ENCODE data around the gene MAOB. TPM values are rescaled to one million over a fixed set of nuclear protein-coding genes. Genes with fewer than 3 reads are reported as not detected.

The MAOB gene
- total RNA-seq, 1 donor from 2014 or later = 113 TPM

DNA sequence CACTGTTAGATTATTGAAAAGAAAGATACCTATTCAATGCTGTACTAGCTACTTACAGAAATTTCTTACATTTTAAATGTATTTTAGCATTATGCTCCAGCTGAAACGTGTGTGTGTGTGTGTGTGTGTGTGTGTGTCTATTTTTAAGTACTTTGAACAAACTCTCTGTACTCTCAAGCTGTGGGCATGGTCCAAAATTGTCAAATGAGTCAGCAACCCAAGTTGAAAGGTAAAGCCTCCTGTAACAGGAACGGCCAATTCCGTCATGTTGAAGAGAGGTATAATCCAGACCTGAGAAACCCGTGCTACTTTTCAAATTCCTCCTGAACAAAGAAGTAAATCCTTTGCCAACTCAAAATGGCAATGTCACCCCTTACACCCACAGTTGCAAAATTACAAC is 20.5 kb downstream of the MAOB start:
- no peak for DNase-seq (ENCODE audit: low spot score)

DNA sequence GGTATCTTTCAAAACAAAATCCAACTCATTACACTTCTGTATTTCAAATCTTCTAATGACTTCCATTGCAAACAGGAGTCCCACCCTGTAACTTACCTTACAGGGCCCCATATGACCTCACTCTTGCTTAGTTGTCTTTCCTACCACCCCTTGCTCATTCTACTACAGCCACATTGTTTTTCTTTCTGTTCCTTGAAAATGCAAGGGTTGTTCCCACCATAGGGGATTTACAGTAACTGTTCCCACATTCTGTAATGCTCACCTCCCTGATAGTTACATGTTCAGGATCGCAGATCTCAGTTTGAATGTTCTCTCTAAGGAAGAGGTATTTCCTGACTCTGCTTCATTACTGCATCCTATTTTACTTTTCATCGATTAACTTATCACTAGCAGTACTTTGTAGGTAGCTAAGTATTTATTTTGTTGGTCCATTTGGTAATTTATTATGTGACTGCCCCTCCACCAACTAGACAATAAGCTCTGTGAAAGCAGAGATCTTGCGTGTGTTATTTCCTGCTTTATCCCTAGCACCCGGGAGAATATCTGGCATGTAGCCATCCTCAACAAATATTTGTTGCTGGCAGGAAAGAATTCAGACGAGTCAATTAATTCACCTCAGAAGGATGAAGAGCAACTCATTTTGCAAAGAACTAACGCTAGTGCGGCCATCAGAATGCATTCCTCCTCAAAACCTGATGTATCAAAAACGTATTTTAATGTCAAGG is 21.4 kb downstream of the MAOB start:
- DNase-seq (ENCODE audit: low spot score) = no peak

- DNase-seq (ENCODE audit: low spot score) = no peak
These were observed 28.9 kb downstream of the MAOB start for GRCh38 chrX:43853225-43853828.

DNA sequence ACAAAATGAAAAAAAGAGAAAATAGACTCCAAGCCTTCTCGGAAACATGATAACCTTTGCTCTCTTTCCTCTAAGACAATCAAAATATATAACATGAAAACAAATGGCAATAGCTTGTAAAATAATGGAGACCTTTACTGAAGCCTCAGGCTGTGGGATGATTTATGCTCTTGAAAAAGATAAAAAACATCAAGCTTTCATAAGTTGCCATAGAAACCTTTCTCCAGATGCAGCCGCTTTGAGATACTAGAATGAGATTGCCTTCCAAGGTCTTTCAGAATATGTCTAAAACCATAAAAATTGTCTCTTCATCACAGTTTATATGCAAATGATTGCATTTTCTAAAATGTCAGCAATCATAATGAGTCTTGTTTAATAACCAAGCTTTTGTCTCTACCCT is 31.6 kb downstream of the MAOB start:
- no peak for DNase-seq (ENCODE audit: low spot score)

- no peak for DNase-seq (ENCODE audit: low spot score)
These were observed 33.1 kb downstream of the MAOB start for GRCh38 chrX:43849173-43849572.

DNA sequence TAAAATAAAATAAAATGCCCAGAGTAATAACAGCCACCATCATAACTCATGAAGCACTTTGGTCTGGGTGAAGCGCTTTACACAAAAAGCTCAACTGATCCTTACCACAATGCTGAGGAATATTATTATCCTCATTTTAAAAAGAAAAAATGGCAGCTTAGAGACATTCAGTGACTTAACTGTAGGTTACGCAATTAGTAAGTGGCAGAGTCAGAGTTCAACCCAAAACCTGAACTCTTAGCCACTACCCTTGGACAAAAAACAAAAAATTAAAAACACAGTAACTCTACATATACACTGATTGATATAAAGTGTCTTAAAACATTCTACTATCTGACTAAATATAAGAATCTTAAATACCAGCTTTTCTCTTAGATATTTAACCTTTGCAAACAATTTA is 34.9 kb downstream of the MAOB start:
- DNase-seq (ENCODE audit: low spot score) = no peak

GRCh38 chrX:43846558-43846957 is 35.7 kb downstream of the MAOB start:
- no peak for DNase-seq (ENCODE audit: low spot score)

- DNase-seq (ENCODE audit: low spot score) = no peak
These were observed 36.5 kb downstream of the MAOB start for GRCh38 chrX:43845776-43846175.

DNA sequence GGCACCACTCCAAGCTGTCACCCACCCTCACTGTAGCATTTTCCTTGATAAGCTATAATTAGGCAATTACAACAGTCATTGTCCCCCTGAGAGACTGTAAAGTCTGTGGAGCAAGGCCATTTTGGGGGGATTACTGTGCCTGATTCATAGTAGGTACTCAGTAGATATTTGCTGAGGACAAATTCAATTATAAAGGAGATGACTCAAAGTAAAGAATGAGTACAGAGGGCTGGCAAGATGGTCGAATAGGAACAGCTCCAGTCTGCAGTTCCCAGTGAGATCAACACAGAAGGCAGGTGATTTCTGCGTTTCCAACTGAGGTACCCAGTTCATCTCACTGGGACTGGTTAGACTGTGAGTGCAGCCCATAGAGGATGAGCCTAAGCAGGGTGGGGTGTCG is 42.0 kb downstream of the MAOB start:
- DNase-seq (ENCODE audit: low spot score) = no peak

DNA sequence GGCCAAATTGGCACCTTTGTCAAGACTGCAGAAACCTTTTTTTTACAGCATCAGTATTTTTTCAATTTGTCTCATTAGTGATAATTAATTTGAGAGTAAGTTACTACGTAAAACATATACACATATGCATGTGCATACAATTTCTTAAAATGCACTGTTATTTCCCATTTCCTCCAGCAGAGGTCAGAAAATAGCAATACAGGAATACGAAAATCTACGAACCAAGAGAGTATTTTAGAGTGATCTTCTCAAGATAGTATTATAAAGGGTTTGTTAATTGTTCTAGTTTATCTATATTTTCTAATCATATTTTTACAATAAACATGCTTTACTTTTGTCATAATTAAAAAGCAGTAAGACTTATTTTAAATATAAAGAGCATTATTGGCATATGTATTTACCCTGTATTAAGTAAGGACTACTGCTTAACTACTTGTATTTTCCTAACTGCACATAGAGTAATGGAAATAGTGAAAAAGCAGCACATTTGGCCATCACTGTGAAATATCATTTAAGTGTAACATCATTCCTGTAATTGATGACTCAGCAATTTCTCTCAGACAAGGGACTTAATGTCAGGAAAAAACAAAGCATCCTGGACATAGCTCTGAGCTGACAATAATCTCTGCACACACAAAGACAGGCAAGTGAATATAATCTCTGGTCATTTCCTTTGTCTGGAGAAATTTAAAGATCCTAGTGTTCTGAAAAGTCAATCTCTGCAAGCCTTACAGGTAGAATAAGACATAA is 45.6 kb downstream of the MAOB start:
- DNase-seq (ENCODE audit: low spot score) = no peak

- DNase-seq (ENCODE audit: low spot score) = no peak
These were observed 46.7 kb downstream of the MAOB start for GRCh38 chrX:43835559-43835958.

GRCh38 chrX:43827791-43828190 is 54.5 kb downstream of the MAOB start:
- DNase-seq (ENCODE audit: low spot score) = no peak

DNA sequence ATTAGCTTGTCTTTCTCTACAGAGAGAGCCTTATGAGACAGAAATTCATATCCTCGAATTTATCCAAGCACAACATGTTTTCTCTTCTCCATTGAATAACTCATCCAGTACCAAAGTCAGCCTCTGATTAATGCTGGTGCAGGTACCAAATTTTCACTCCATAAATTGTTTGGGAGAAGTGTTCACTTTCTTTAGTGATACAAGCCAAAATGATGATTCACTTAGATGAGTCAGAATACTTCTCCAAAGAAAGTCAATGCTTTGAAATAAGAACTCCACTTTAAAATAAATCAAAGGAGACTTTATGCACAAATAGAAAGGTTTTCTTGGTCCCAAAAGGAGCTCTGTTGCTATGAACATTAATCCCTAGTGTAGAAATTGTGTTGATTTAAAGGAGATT is 60.2 kb downstream of the MAOB start:
- DNase-seq (ENCODE audit: low spot score) = no peak

DNA sequence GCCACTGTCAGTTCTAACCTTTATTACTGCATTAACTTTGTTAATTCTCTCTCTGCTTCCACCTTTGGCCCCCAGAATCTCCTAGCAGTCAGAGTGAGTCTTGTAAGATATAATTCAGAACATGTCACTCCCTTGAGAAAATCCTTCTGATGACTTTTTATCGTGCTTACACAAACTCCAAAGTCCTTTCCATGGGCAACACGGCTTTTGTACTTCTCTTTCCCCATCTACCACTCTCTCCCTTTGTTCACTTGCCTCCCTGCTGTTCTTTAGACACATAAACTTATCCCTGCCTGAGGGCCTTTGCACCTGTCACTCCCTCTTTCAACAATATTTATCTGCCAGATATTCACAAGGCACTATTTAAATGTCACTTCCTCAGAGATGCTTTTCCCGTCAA is 64.8 kb downstream of the MAOB start:
- DNase-seq (ENCODE audit: low spot score) = no peak

GRCh38 chrX:43815209-43815608 is 67.0 kb downstream of the MAOB start:
- no peak for DNase-seq (ENCODE audit: low spot score)

- no peak for DNase-seq (ENCODE audit: low spot score)
These were observed 68.4 kb downstream of the MAOB start for GRCh38 chrX:43813898-43814297.

DNA sequence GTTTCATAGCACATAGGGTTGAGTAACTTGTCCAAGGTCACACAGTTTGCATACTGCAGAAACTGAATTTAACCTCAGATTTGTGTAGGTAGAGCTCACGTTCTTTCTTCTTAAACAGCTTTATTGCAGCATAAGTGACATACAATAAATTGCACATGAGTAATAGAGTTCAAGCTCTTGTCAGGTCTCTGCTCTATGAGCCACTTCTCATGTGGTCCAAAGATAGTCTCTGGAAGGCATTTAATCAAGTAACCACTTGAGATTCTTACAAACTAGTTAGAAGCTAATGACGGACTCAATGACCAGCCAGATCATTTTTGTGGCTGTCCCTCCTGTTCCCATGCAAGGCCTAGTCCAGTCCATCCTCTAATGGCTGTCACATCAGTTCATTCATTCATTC is 68.9 kb downstream of the MAOB start:
- no peak for DNase-seq (ENCODE audit: low spot score)

- DNase-seq (ENCODE audit: low spot score) = no peak
These were observed 72.8 kb downstream of the MAOB start for GRCh38 chrX:43809463-43809862.

GRCh38 chrX:43808231-43808630 is 74.0 kb downstream of the MAOB start:
- DNase-seq (ENCODE audit: low spot score) = no peak

- DNase-seq (ENCODE audit: low spot score) = no peak
These were observed 76.7 kb downstream of the MAOB start for GRCh38 chrX:43805579-43805978.

- no peak for DNase-seq (ENCODE audit: low spot score)
These were observed 78.2 kb downstream of the MAOB start for GRCh38 chrX:43804021-43804420.

DNA sequence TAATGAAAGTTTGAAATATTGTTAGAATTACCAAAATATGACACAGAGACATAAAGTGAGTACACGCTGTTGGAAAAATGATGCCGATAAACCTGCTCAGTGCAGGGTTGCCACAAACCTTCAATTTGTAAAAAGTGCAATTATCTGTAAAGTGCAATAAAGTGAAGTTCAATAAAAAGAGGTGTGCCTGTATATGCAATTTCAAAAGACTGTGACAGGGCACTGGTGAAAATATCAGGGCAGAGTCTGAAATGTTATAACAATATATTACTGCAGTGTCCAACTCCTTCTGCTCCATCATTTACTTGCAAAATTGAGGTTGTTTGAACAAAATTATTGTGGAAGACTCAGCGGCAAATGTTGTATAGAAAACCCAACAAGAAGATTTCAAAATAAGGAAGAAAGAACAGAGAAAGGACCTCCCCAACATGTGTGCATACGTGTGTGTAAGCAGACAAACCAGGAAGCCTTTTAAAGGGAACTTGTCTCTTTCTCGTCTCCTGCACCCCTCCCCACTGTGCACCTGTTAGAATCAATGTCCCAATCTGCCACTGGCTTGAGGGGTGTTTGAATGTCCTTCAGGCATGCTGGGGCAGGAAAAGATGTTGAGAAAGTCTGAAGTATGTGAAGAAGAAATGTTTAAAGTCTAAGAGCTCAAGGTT is 96.2 kb downstream of the MAOB start:
- DNase-seq (ENCODE audit: low spot score) = no peak
